Posterior cingulate gyrus (tissue), 11 donors: ENCODE data around the gene AGBL1.

ENCODE experiments used
- DNase-seq, 10 donors: peaks; one replicate each; pipeline versions ENCODE4 v3.0.0 to v3.0.0-alpha.2; 2020 to 2021; ENCODE audit warnings: mixed read lengths in 3 of 10
- intact Hi-C: fragments of 100-400 bp; cut with DNase I; formaldehyde crosslinking; loops from one replicate; pipeline ENCODE4 v1.15.1; 2023

Gene AGBL1

GRCh38 chr15:86879250-86880229 lies 799.9 kb downstream of the AGBL1 start:
- peak in 8 of 10 donors; percentile 39 to 91 (median 57) for DNase-seq
- intact Hi-C loops: no loop called here

DNA sequence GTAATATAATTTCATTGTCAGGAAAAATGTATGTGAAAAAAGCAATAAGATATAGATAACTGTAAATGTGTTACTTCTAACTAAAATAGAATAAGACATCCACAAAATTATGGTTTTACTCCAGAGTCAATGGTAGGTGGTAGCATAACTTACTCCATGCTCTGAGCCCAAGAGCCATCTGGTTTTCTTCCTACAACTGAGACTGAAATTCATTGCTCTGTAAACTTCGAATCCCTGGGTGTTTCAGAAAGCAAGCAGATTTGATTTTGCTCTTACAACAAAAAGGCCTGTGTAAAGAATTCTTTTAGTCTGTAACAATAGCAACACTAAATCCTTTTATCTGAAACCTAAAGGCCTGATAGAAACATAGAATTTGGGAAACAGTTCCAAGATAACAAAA lies 805.9 kb downstream of the AGBL1 start:
- intact Hi-C loops: no loop called here
- DNase-seq: no peak

DNA sequence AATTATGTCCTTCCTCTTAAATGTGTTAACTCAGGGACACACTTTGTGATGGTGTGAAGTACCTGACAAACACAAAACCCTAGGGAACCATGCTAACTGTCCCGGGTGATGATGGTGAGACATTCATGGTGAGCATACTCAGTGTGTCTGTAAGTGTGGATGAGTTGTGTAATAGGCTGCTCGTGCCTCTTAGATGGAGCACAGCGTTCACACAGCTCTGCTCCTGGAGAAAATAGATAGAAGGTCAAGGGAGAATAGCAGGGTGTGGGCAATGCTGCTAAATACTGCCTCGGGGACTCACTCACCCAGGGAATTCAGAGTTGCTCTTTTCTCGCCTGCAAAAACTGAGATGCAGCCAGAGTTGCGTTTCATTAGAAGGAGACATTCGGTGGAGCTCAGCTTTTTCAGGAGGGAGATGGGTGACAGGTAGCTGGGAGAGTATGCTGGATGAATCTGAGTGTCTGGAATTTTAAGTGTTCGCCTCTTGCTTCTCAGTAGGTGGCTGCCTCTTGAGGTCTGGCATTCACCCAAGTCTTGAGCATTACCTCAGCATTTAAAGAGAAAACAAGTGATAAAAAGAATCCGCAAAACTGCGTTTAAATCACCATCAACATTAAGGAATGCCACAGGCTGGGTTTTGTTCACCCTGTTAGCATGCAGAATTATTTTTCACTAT lies 813.2 kb downstream of the AGBL1 start:
- intact Hi-C loops: no loop called here

GRCh38 chr15:86894269-86894668 lies 814.6 kb downstream of the AGBL1 start:
- no peak for DNase-seq
- intact Hi-C loops: no loop called here

More for the DNA sequence above, 813.2 kb downstream of the AGBL1 start:
- DNase-seq: no peak

- DNase-seq: no peak
- intact Hi-C loops: no loop called here
Measured at GRCh38 chr15:86903642-86904421, 824.2 kb downstream of the AGBL1 start.

- no peak for DNase-seq
- intact Hi-C loops: no loop called here
Measured at GRCh38 chr15:86905625-86906256, 826.1 kb downstream of the AGBL1 start.

- intact Hi-C loops: no loop called here
- no peak for DNase-seq
Measured at GRCh38 chr15:86906376-86906775, 826.7 kb downstream of the AGBL1 start.

DNA sequence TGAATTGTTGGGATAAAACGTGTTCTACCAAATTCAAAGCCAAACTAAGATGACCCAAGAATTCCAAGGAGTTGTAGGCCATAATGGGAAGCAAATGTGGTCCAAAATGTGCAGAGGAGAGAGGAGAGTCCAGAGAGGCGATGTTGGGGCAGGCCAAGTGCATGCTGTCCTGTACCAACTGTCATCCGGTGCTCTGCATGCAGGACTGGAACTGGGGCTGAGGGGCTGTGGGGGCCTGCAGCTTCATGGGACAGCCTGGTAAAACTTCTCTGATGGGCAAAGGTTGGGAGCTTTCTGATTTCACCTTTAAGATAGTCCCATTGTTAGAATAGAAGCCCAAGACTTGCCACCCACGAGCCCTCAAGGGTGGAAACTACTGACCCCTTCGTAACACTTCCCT lies 831.4 kb downstream of the AGBL1 start:
- no peak for DNase-seq
- intact Hi-C loops: no loop called here

- no peak for DNase-seq
- intact Hi-C loops: no loop called here
Measured at GRCh38 chr15:86912661-86913060, 833.0 kb downstream of the AGBL1 start.

DNA sequence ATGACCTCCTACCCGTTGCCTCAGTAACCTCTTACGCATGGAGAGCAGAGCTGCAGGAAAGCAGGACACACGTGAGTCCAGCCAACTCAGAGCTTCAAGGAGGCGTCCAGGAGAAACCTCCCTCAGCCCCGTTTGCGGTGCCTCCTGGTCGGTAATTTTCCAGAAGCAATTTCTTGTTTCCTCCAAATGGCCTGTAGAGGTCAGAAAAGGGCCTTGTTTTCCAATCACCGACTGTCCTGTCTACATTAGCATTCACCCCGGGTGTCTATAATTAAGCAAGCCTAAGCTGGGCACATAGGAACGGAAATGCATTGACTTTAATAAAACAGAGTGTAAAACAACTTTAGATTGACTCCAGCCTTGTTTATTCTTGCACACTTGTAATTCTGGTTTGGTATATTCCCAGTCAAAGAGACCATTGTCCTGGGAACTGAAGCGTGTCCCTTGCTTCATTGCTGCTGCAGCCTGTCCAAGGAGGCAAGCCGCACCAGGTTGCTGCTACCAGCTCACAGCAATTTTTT lies 836.2 kb downstream of the AGBL1 start:
- intact Hi-C loops: loop anchor here (2.0 to 5.0 kb wide), 2 partner anchors 689 to 1331 kb away; no protein-coding TSS in a partner anchor
- DNase-seq: peak in 8 of 10 donors; percentile 13 to 86 (median 40)

DNA sequence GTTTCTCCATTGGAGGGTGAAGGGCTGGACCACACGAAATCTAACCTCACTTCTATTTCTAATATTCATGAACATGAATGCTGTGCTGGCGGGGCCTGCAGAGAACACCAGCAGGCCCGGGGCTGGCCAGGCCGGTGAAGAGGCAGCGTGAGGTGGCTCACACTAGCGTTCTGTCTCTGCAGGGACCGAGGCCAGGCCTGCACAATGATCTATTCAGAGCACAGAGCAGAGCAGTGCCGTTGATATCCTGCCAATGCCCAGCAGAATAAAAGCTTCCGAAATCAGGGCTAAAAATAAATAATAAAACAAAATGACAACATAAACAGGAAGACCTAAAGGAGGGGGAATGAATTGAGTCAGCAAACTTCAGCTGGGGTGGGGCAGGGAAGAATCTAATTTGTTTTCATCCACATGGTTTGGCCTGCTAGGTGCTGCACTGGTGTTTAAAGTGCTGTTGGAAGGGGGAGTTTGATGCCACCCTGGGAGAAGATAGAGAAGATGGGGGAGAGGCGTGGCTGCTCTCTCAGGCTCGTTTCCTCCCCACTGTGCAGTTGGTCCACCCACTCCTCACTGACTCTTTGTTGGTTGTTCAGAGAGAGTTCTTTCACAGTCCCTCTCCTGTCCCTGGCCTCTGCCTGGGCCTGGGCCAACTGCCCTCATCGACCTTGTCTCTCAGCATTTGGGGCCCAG lies 837.1 kb downstream of the AGBL1 start:
- peak; percentile 82 to 98 (median 91) for DNase-seq
- intact Hi-C loops: loop anchor here (5.0 kb wide), 1 partner anchor 1330 kb away; no protein-coding TSS in a partner anchor

DNA sequence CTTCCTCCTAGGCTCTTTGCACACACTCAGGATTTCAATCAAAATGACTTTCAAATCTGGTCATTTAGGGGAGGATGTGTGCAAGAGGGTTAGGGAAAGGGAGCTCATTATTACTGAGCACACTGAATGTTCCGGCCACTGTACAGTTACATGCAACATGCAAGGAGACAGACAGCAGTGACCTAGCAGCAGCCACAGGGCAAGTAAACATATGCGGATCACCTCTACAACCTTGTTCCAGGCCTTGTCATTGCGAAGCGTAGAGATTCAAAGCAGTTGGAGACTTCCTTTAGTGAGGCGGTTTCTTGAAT lies 837.6 kb downstream of the AGBL1 start:
- no peak for DNase-seq
- intact Hi-C loops: loop anchor here (5.0 kb wide), 1 partner anchor 1330 kb away; no protein-coding TSS in a partner anchor

DNA sequence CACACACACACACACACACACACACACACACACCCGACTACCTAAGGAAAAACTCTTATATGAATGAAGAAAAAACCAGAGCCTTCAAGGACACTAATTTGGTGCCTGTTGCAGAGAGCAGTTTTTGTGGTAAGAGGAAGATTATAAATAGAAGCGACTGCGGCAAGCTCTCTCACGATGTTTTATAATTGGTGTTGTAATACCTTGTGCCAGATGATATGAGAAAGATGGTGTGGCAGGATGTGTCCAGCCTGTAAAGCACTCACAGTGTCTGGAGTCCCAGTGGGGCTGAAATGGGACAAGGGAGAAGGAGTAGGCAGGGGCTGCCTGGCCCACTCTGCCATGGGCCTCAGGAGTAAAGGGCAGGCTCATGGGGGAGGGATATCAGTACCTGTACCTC lies 839.9 kb downstream of the AGBL1 start:
- no peak for DNase-seq
- intact Hi-C loops: loop anchor here (5.0 kb wide), 1 partner anchor 1328 kb away; no protein-coding TSS in a partner anchor

GRCh38 chr15:86929461-86929860 lies 849.8 kb downstream of the AGBL1 start:
- no peak for DNase-seq
- intact Hi-C loops: no loop called here

DNA sequence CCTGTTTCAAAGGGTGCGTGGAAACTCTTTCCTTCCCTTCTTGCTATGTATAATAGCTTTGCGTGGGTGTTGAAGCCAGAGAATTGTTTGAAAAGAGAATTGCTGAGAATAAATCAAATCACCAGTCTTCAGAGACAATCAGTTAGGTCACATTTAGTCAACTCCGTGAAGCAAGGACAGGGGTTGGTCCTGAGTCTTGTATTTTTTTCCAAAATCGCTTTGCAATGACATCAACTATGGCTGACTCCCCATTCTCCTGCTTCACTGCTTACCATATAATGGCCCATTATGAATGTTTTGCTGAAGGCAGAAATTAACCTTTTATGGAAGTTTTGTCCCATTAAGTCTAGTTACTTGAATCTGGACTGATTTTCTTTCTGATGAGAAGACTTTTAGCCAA lies 852.8 kb downstream of the AGBL1 start:
- no peak for DNase-seq
- intact Hi-C loops: no loop called here

- DNase-seq: peak in 5 of 10 donors; percentile 21 to 89 (median 38)
- intact Hi-C loops: no loop called here
Measured at GRCh38 chr15:86935841-86936240, 856.2 kb downstream of the AGBL1 start.

DNA sequence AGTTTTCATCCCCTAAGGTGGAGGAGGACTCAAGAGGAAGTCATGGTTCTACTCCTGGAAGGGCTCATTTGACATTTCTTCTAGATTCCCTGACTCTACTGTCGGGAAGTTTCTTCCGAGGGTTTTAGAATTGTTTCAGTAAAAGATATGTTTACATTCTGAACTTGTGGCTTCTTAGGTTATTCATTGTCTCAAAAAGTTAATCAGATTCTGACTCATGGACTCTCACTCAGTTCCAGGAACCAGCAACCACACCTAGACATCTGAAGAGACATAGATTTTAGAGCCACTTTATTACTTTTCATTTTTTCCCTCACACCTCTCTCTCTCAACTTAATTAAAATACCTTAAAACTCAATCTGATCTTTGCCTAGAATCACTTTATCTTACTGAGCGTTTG lies 862.6 kb downstream of the AGBL1 start:
- intact Hi-C loops: no loop called here
- no peak for DNase-seq

DNA sequence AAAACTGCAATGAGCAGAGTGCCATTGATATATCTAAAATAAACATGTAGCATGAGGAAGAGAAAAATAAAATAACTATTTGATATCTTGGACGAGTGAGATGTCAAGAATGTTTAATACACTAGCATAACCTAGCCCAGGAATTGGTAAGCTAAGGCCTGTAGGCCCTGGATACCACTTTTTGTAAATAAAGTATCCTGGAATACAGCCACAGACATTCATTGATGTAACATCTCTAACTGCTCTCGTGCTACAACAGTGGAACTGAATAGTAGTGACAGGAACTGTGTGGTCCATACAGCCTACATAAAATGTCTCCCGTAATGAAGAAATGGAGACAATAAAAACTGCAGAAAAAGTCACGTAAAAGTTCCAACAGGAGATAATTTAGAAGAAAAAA lies 869.0 kb downstream of the AGBL1 start:
- no peak for DNase-seq
- intact Hi-C loops: no loop called here

- no peak for DNase-seq
- intact Hi-C loops: no loop called here
Measured at GRCh38 chr15:86959254-86959653, 879.6 kb downstream of the AGBL1 start.
